Pancreas (tissue), 10 donors: ENCODE measurements around the gene OR5B21. TPM values are rescaled to one million over a fixed set of nuclear protein-coding genes. Genes with fewer than 3 reads are reported as not detected.

ENCODE experiments used
- ATAC-seq, 4 donors: fragments of 200-7000 bp; cut with Tn5 transposase; one replicate each; pipeline versions ENCODE4 v1.8.0 to v1.9.1; 2020; ENCODE audit warnings: mild to moderate bottlenecking in 4 of 4, moderate library complexity in 4 of 4
- DNase-seq, 6 donors: peaks; one replicate each; pipeline ENCODE4 v3.0.0-alpha.2; 2020
- FAIRE-seq: peaks from 2 replicates; lab custom pipeline; 2012; peaks lifted over from hg19 to GRCh38; lab: Jason Lieb, UNC
- H3K27ac ChIP-seq, 4 donors: fragments of 200-600 bp; sonication (generic); 1 replicate in 3 of 4; 2 replicates in 1 of 4; pipeline versions ENCODE4 v1.5.0 to v1.8.0; 2020
- H3K27me3 ChIP-seq, 4 donors: fragments of 200-600 bp; one replicate each; pipeline ENCODE4 v1.8.0; 2021
- H3K36me3 ChIP-seq, 3 donors: fragments of 200-600 bp; sonication (generic) in 1 of 3; one replicate each; pipeline versions ENCODE4 v1.5.0 to v1.8.0; 2020 to 2021
- H3K4me1 ChIP-seq, 3 donors: fragments of 200-600 bp; one replicate each; pipeline ENCODE4 v1.8.0; 2021
- H3K4me3 ChIP-seq, 4 donors: fragments of 200-600 bp; sonication (generic) in 2 of 4; one replicate each; pipeline versions ENCODE4 v1.5.0 to v1.8.0; 2020 to 2021
- H3K9me3 ChIP-seq, 4 donors: fragments of 200-600 bp; one replicate each; pipeline ENCODE4 v1.8.0; 2021
- WGBS, 2 donors: extraction: QIAGEN DNeasy Blood & Tissue Kit; methylation state at CpG; one replicate each; pipeline ENCODE4 v1.1.7; 2013; 5-methylcytosine and 5-hydroxymethylcytosine counted together
- intact Hi-C, 3 donors: fragments of 100-400 bp; cut with DNase I; formaldehyde crosslinking; loops; one replicate each; pipeline versions ENCODE4 v1.11.1 to v1.14.2; 2022
- polyA plus RNA-seq, 2 donors: library from polyadenylated mRNA; stranded (reverse); fragments of 200-250 nt; gene quantifications; one replicate each; pipeline ENCODE4 v1.2.3, GENCODE V29; 2013
- total RNA-seq, 6 donors: library from RNA; stranded (reverse); fragmentation: NEBNext Ultra II Directional in 4 of 6; extraction: Animal tissue kit (Norgen Biotek cat#: 25700) in 4 of 6; gene quantifications; one replicate each; pipeline versions ENCODE4 v1.2.1 to v1.2.4, GENCODE V29; 2021 to 2023
- TF ChIP-seq, protein P1 (sequence below), 4 donors: fragments of 200-600 bp; sonication (generic) in 3 of 4; IDR thresholded peaks; one replicate each; pipeline versions ENCODE4 v1.5.0 to v1.8.0; 2021; ENCODE audit warnings: antibody characterized with exemption in 4 of 4
- donor health status: healthy with polysubstance abuse.
- donor health status: DM: no; HTN: no; CAD: no; lungs with moderate emphysema.
- donor health status: DM: no; HTN: no; CAD: no.
- donor health status: control.
- donor health status: control.
- donor health status: Bipolar disorder and iron deficiency.
- donor health status: DM: yes; HTN: yes; CAD: no.
- donor health status: DM: no; HTN: no; CAD: no.
- donor health status: DM: no; HTN: no; CAD: no.
- donor health status: DM: yes; HTN: yes; CAD: no.

The OR5B21 gene
- total and polyA plus RNA-seq, 8 donors = not detected

DNA sequence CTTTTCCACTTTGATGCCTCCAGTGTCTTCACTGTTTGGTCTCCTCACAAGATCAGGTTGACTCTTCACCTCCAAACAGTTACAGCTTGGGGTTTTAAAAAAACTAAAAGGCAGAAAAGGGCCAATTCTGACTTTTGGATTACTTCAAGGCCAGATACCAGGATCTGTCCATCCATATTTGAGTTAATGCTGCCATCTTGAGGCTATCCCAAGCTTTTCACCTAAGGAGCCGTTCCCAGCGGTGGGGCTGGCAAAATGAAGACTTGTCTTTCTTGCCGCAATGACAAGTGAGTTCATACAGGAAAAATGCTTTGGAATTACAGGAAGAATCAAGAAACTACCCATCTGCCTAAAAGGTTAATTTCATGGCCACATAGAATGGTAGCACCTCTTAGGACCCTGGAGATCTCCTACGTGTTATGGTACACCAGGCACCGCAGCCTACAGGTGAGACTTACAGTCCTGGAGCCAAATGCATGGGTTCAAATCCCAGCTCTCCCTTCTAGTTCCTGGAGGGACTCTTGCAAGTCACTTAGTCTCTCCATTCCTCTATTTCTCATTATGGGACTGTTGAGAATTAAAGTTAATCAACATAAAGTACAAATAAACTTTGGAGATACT is 6.0 kb upstream of the OR5B21 start:
- no peaks in the 10 kb centered on the region for H3K4me1 ChIP-seq
- no peak for FAIRE-seq
- no peak overlapping the region for H3K4me3 ChIP-seq
- no peak overlapping the region for H3K27ac ChIP-seq
- peak in 4 of 6 donors; percentile 22 to 60 (median 33) for DNase-seq
- H3K9me3 ChIP-seq = no peaks in the 10 kb centered on the region
- no peaks in the 10 kb centered on the region for H3K27me3 ChIP-seq
- ATAC-seq = peak; percentile 77 to 95 (median 88)
- intact Hi-C loops = no loop called here
- TF ChIP-seq, protein P1, sequence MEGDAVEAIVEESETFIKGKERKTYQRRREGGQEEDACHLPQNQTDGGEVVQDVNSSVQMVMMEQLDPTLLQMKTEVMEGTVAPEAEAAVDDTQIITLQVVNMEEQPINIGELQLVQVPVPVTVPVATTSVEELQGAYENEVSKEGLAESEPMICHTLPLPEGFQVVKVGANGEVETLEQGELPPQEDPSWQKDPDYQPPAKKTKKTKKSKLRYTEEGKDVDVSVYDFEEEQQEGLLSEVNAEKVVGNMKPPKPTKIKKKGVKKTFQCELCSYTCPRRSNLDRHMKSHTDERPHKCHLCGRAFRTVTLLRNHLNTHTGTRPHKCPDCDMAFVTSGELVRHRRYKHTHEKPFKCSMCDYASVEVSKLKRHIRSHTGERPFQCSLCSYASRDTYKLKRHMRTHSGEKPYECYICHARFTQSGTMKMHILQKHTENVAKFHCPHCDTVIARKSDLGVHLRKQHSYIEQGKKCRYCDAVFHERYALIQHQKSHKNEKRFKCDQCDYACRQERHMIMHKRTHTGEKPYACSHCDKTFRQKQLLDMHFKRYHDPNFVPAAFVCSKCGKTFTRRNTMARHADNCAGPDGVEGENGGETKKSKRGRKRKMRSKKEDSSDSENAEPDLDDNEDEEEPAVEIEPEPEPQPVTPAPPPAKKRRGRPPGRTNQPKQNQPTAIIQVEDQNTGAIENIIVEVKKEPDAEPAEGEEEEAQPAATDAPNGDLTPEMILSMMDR (IDR thresholded peaks at IDR 0.05) = peak in 3 of 4 donors; percentile 45 to 57 (median 45)
- no peaks in the 10 kb centered on the region for H3K36me3 ChIP-seq
- WGBS, 2 donors = 23 to 24% methylated on average over 5 of the region's 5 CpGs

- 74 to 81% methylated on average over 3 of the region's 3 CpGs for WGBS, 2 donors
- Histone ChIP-seq H3K27ac (no peak overlapping the region), H3K27me3 (no peaks in the 10 kb centered on the region), H3K36me3 (no peaks in the 10 kb centered on the region), H3K4me3 (no peak overlapping the region), H3K4me1 (no peaks in the 10 kb centered on the region), H3K9me3 (no peaks in the 10 kb centered on the region)
- DNase-seq (no peak), ATAC-seq (no peak), FAIRE-seq (no peak)
- TF ChIP-seq, protein P1 (IDR thresholded peaks at IDR 0.05) = no peak
- intact Hi-C loops = no loop called here
Observed at GRCh38 chr11:58511636-58512035, 3.7 kb upstream of the OR5B21 start.

DNA sequence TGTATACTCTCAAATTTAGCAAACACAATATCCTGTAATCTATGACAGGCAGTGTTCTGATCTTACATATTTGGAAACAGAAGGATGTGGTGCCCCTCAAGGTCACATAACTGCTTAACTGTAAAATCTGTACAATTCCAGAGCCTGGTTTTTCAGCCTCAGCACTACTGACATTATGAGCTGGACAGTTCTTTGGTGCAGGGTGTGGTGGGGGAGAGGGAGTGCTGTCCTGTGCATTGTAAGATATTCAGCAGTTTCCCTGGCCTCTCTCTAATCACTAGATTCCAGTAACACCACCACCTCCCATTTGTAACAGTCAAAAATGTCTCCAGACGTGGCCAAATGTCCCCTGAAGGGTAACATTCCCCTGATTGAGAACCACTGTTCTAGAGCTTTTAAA is 1.8 kb upstream of the OR5B21 start:
- FAIRE-seq (no peak), DNase-seq (no peak), ATAC-seq (no peak)
- H3K4me3 ChIP-seq = no peak overlapping the region
- TF ChIP-seq, protein P1 (IDR thresholded peaks at IDR 0.05) = no peak
- 29 to 42% methylated on average over 1 of the region's 1 CpG for WGBS, 2 donors
- no peaks in the 10 kb centered on the region for H3K4me1 ChIP-seq
- H3K36me3 ChIP-seq = no peaks in the 10 kb centered on the region
- H3K27me3 ChIP-seq = no peaks in the 10 kb centered on the region
- no peak overlapping the region for H3K27ac ChIP-seq
- H3K9me3 ChIP-seq = no peaks in the 10 kb centered on the region
- intact Hi-C loops = no loop called here

GRCh38 chr11:58508814-58509213 is 909 bp upstream of the OR5B21 start:
- no peak for FAIRE-seq
- intact Hi-C loops = no loop called here
- Histone ChIP-seq H3K9me3 (no peaks in the 10 kb centered on the region), H3K4me1 (no peaks in the 10 kb centered on the region), H3K36me3 (no peaks in the 10 kb centered on the region), H3K27me3 (no peaks in the 10 kb centered on the region), H3K4me3 (no peak overlapping the region), H3K27ac (no peak overlapping the region)
- DNase-seq = no peak
- no peak for ATAC-seq
- TF ChIP-seq, protein P1 (IDR thresholded peaks at IDR 0.05) = no peak

- Histone ChIP-seq H3K27me3 (no peaks in the 10 kb centered on the region), H3K36me3 (no peaks in the 10 kb centered on the region), H3K4me3 (no peak overlapping the region), H3K4me1 (no peaks in the 10 kb centered on the region), H3K27ac (no peak overlapping the region), H3K9me3 (no peaks in the 10 kb centered on the region)
- 76 to 84% methylated on average over 4 of the region's 4 CpGs for WGBS, 2 donors
- ATAC-seq (no peak), DNase-seq (no peak), FAIRE-seq (no peak)
- TF ChIP-seq, protein P1 (IDR thresholded peaks at IDR 0.05) = no peak
- intact Hi-C loops = no loop called here
Observed at GRCh38 chr11:58507355-58507754, 550 bp downstream of the OR5B21 start.
